OCI-LY1 (cell line): ENCODE measurements around the gene KNSTRN.

Experiments used
- CTCF ChIP-seq: fragments of 200-600 bp; sonication (generic), shearing (Covaris generic); IDR thresholded peaks from 2 replicates; pipeline ENCODE4 v1.5.1; 2017; ENCODE audit warnings: mild to moderate bottlenecking, antibody characterized with exemption, low read length, moderate library complexity, mixed read lengths
- EZH2 ChIP-seq: fragments of 200-600 bp; sonication (generic), shearing (Covaris generic); IDR thresholded peaks from 2 replicates; pipeline ENCODE4 v1.8.0; 2017; ENCODE audit warnings: borderline replicate concordance, mixed run types, mild to moderate bottlenecking, antibody characterized with exemption, low read length, moderate library complexity, mixed read lengths

GRCh38 chr15:40345225-40345866 lies 37.2 kb upstream of the KNSTRN start:
- TF ChIP-seq CTCF: no peak
- no peak for TF ChIP-seq EZH2
